Measurements from ENCODE around the gene KCNQ2.
"Not testable (repeated sequence)": the region's sequence is repeated elsewhere in the genome, so short reads cannot be mapped to it uniquely, and the experiment has no call there.

KCNQ2 gene

GRCh38 chr20:63488315-63489251, 16.1 kb upstream of the KCNQ2 start:
- no peak for DNase-seq

GRCh38 chr20:63487781-63488241, 15.4 kb upstream of the KCNQ2 start:
- DNase-seq, result no peak

- DNase-seq, result no peak
Measured at GRCh38 chr20:63487116-63487764, 14.8 kb upstream of the KCNQ2 start.

- DNase-seq, result no peak
Measured at GRCh38 chr20:63486300-63486855, 13.9 kb upstream of the KCNQ2 start.

- no peak for DNase-seq
Measured at GRCh38 chr20:63484651-63485403, 12.4 kb upstream of the KCNQ2 start.

- DNase-seq, result no peak
Measured at GRCh38 chr20:63484236-63484635, 11.8 kb upstream of the KCNQ2 start.

- no peak for DNase-seq
Measured at GRCh38 chr20:63483834-63484233, 11.4 kb upstream of the KCNQ2 start.

GRCh38 chr20:63482021-63482587, 9.6 kb upstream of the KCNQ2 start:
- no peak for DNase-seq

- DNase-seq, result no peak
Measured at GRCh38 chr20:63481503-63481902, 9.0 kb upstream of the KCNQ2 start.

- DNase-seq, result not testable (repeated sequence)
Measured at GRCh38 chr20:63479695-63480419, 7.4 kb upstream of the KCNQ2 start.

GRCh38 chr20:63478346-63479302, 6.2 kb upstream of the KCNQ2 start:
- no peak for DNase-seq

- no peak for DNase-seq
Measured at GRCh38 chr20:63477944-63478343, 5.5 kb upstream of the KCNQ2 start.

- no peak for DNase-seq
Measured at GRCh38 chr20:63477061-63477616, 4.7 kb upstream of the KCNQ2 start.

GRCh38 chr20:63475209-63475608, 2.8 kb upstream of the KCNQ2 start:
- no peak for DNase-seq

- no peak for DNase-seq
Measured at GRCh38 chr20:63473555-63474449, 1.3 kb upstream of the KCNQ2 start.

- no peak for DNase-seq
Measured at GRCh38 chr20:63472862-63473390, 471 bp upstream of the KCNQ2 start.

GRCh38 chr20:63471717-63471980, 806 bp downstream of the KCNQ2 start:
- no peak for DNase-seq

GRCh38 chr20:63471002-63471716, 1.3 kb downstream of the KCNQ2 start:
- DNase-seq, result no peak

GRCh38 chr20:63470410-63470809, 2.0 kb downstream of the KCNQ2 start:
- no peak for DNase-seq

All from activated CD4-positive, CD25-positive, alpha-beta regulatory T cell treated with anti-CD3 and anti-CD28 coated beads, Interleukin-2, amount 50 U/mL, for 72 hours (primary cell).